Stimulated activated CD8-positive, alpha-beta memory T cell treated with anti-CD3 and anti-CD28 coated beads, Interleukin-15, amount 100 ng/mL, for 4 hours (primary cell): ENCODE measurements around the gene ALKBH3.

Experiments used
- DNase-seq, 2 donors: peaks; one replicate each; pipeline ENCODE4 v3.0.0-alpha.2; 2020; ENCODE audit warnings: low read depth in 2 of 2

The ALKBH3 gene

GRCh38 chr11:43962383-43963278, 82.0 kb downstream of the ALKBH3 start:
- DNase-seq: no peak

GRCh38 chr11:43963279-43963620, 82.6 kb downstream of the ALKBH3 start:
- DNase-seq: no peak

- no peak for DNase-seq
These were observed 87.0 kb downstream of the ALKBH3 start for GRCh38 chr11:43967661-43968060.

- DNase-seq: no peak
These were observed 88.1 kb downstream of the ALKBH3 start for GRCh38 chr11:43968719-43969118.

GRCh38 chr11:43969543-43969942, 88.9 kb downstream of the ALKBH3 start:
- DNase-seq: no peak
